Bronchial epithelial cell (primary cell): ENCODE results near the gene HOXD4. TPM values are rescaled to one million over a fixed set of nuclear protein-coding genes. Genes with fewer than 3 reads are reported as not detected.

ENCODE experiments used
- DNase-seq: peaks from one replicate; pipeline ENCODE4 v3.0.0-alpha.2; 2010; ENCODE audit warnings: low read depth
- FAIRE-seq: peaks from 2 replicates; lab custom pipeline; 2011; peaks lifted over from hg19 to GRCh38; lab: Jason Lieb, UNC
- H3K27me3 ChIP-seq: 2 replicates; pipeline ENCODE4 v1.5.1; 2011; ENCODE audit warnings: low read length; ENCODE audit not compliant: control insufficient read depth, insufficient read depth
- H3K36me3 ChIP-seq: 2 replicates; pipeline ENCODE4 v1.5.1; 2011; ENCODE audit warnings: low read length; ENCODE audit not compliant: control insufficient read depth, insufficient read depth
- H3K4me3 ChIP-seq: 2 replicates; pipeline ENCODE4 v1.5.1; 2011; ENCODE audit warnings: mild to moderate bottlenecking, low read depth, low read length, control low read depth
- total RNA-seq: library from RNA; depleted of rRNA; stranded (reverse); fragments of >200 nt; gene quantifications from 2 replicates; pipeline ENCODE4 v1.2.1, GENCODE V29; 2014
- TF ChIP-seq, protein P1 (sequence below): IDR thresholded peaks from 2 replicates; pipeline ENCODE4 v1.5.1; 2011; ENCODE audit warnings: mild to moderate bottlenecking, moderate library complexity, low read length, control low read depth, inconsistent platforms; ENCODE audit not compliant: insufficient read depth, severe bottlenecking

The HOXD4 gene
- total RNA-seq, 1 donor from 2014 or later: not detected

DNA sequence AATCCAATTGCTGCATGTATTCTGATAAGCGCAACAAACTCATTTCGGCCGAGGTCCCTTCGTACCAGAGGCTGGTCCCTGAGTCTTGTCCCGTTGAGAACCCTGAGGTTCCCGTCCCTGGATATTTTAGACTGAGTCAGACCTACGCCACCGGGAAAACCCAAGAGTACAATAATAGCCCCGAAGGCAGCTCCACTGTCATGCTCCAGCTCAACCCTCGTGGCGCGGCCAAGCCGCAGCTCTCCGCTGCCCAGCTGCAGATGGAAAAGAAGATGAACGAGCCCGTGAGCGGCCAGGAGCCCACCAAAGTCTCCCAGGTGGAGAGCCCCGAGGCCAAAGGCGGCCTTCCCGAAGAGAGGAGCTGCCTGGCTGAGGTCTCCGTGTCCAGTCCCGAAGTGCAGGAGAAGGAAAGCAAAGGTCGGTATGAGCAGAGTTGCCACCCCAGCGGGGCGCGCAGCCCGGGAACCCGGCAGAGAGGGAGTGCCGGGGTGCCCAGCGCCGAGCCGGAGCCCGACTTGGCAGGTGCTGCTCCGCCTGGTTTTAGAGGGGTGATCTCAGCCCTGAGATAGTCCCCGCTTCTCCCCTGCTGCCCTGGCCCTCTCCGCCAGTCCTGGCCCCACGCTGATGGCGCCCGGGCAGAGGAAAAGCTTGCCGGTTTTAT, 34.1 kb upstream of the HOXD4 start:
- Histone ChIP-seq H3K4me3 (no peak overlapping the region), H3K36me3 (no peaks in the 10 kb centered on the region), H3K27me3 (peaks cover 82% of the 10 kb centered on the region)
- FAIRE-seq: no peak
- TF ChIP-seq, protein P1, sequence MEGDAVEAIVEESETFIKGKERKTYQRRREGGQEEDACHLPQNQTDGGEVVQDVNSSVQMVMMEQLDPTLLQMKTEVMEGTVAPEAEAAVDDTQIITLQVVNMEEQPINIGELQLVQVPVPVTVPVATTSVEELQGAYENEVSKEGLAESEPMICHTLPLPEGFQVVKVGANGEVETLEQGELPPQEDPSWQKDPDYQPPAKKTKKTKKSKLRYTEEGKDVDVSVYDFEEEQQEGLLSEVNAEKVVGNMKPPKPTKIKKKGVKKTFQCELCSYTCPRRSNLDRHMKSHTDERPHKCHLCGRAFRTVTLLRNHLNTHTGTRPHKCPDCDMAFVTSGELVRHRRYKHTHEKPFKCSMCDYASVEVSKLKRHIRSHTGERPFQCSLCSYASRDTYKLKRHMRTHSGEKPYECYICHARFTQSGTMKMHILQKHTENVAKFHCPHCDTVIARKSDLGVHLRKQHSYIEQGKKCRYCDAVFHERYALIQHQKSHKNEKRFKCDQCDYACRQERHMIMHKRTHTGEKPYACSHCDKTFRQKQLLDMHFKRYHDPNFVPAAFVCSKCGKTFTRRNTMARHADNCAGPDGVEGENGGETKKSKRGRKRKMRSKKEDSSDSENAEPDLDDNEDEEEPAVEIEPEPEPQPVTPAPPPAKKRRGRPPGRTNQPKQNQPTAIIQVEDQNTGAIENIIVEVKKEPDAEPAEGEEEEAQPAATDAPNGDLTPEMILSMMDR: no peak
- no peak for DNase-seq

DNA sequence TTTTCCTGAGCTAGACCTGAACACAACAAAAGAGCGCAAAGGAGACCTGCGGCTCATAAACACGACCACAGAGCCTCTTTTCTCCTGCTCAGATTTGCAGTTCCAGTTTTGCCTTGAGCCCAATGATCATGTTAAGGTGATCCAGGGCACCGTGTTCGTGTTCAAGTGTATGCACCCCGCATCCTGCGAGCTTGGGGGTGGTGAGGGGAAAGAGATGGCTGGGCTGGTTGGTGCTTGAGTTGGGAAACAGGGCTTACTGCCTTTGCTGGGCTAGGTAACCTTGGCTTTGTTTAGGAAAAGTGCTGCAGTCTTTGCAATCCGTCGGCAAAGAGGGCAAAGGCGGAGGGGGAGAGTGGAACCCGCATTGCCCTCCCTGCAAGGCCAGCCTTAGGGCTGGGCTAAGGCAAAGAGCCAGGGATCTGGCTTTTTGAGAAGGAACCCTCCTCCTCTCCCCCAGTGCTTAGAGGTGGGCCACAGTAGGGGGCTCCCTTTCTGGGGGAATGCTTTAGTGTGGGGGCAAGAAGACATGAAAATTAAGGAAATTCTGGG, 33.5 kb upstream of the HOXD4 start:
- FAIRE-seq (no peak), DNase-seq (no peak)
- no peaks in the 10 kb centered on the region for H3K36me3 ChIP-seq
- peaks cover 80% of the 10 kb centered on the region for H3K27me3 ChIP-seq
- no peak overlapping the region for H3K4me3 ChIP-seq
- TF ChIP-seq, protein P1: no peak

DNA sequence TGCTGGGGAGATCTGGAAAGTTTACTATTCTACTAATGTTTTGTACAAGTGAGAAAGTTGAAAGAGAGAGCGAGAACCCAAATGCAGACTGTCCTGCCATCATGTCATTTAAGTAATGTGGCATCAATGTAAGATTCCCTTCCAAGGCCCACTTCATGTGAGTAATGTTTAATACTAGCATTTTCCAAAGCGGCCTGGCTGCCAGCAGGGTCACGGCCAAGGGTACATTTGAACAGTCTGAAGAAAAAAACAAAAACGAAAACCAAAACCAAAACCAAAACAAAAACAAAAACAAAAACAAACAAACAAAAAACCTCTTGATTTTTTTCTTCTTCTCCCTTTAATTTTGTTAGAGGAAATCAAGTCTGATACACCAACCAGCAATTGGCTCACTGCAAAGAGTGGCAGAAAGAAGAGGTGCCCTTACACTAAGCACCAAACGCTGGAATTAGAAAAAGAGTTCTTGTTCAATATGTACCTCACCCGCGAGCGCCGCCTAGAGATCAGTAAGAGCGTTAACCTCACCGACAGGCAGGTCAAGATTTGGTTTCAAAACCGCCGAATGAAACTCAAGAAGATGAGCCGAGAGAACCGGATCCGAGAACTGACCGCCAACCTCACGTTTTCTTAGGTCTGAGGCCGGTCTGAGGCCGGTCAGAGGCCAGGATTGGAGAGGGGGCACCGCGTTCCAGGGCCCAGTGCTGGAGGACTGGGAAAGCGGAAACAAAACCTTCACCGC, 32.6 kb upstream of the HOXD4 start:
- Histone ChIP-seq H3K4me3 (no peak overlapping the region), H3K36me3 (no peaks in the 10 kb centered on the region), H3K27me3 (peaks cover 81% of the 10 kb centered on the region)
- TF ChIP-seq, protein P1: peak; percentile 29
- DNase-seq (no peak), FAIRE-seq (no peak)

DNA sequence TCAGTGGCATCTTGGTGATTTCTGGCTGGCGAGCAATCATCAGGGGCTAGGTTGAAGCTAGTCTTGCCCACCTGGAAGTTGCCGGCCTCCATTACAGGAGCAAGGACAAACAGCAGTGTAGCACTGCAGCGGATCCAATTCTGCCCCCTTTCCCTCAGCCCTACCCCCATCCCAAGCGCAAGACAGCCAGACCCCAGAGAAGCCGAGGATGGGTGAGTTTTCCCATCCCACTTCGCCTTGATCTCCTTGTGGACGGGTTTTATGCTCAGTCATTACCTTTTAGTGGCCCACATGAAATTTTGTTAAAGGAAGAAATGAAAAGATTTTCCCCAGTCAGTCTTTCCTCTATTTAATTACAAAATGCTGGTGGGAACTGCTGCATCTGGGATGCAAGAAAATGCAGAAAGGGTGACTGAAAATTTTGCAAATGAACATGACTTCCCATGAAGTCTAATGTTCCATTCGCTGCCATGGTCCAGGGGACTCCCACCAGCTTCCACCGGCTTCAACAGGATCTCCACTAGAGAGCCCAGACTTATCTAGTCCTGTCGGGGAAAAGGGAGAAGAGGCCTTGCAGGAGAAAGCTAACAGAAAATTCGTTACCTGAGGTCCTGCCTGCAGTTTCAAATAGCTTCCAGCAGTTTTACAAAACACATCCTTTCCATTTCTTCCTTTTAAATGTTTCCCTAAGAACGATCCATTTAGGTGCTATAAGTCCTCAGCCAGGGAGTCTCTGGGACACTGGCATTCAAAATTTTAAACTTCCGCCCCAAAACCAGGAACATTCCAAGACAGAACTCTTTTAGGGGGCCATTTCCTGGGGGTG, 30.8 kb upstream of the HOXD4 start:
- Histone ChIP-seq H3K27me3 (peaks cover 83% of the 10 kb centered on the region), H3K36me3 (no peaks in the 10 kb centered on the region), H3K4me3 (no peak overlapping the region)
- TF ChIP-seq, protein P1: no peak
- DNase-seq (no peak), FAIRE-seq (no peak)

DNA sequence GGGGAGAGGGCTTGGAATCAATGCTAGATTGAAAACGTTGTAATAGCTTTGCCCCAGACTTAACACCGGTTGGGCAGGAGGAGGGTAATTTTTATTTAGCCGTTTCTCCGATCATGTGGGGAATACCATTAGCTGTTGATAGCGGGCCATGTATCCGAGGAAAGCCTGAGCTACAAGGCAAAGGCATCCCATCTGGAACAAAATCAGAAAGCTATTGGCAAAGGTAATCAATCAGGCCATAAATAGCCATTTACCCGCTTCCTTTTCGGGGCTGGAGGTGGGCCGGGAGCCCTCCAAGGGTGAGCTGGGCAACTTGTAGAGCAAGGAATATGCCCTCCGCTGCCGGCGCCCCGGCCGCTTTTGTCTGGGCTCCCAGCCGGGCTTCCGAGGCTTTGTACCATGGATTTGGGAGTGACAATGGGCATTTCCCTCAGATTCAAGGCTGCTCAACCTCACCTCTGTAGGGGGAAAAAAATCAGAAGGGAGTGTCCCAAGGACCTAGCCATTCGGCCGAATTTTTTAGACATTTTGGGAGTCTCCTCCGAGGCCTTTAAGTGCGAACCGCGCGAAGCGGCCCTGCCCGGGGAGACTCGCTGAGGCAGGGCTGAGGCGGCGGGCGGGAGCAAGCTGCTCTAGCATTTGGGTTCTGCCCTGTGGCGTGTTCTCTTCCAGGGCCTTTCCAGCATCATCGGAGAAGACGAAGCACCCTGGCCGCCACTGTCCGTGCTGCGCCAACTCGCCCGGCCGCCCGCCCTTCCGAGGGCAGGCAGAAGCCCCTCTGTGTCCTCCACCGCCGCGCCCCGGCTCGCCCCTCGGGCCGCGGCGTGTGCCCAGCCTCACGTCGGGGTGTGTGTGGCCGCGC, 29.9 kb upstream of the HOXD4 start:
- FAIRE-seq (no peak), DNase-seq (no peak)
- TF ChIP-seq, protein P1: no peak
- Histone ChIP-seq H3K36me3 (no peaks in the 10 kb centered on the region), H3K4me3 (no peak overlapping the region), H3K27me3 (peaks cover 78% of the 10 kb centered on the region)
